Stimulated activated CD8-positive, alpha-beta memory T cell treated with anti-CD3 and anti-CD28 coated beads, Interleukin-15, amount 100 ng/mL, for 1 hour (primary cell): ENCODE data around the gene CYP2S1.
"Not testable (repeated sequence)": the region's sequence is repeated elsewhere in the genome, so short reads cannot be mapped to it uniquely, and the experiment has no call there.

Experiments used
- DNase-seq: peaks from one replicate; pipeline ENCODE4 v3.0.0-alpha.2; 2020; ENCODE audit warnings: low read depth

Gene CYP2S1

GRCh38 chr19:41226053-41226873 is 33.2 kb downstream of the CYP2S1 start:
- DNase-seq: no peak

GRCh38 chr19:41226874-41227390 is 33.9 kb downstream of the CYP2S1 start:
- no peak for DNase-seq

- no peak for DNase-seq
Observed at GRCh38 chr19:41228486-41228885, 35.5 kb downstream of the CYP2S1 start.

DNA sequence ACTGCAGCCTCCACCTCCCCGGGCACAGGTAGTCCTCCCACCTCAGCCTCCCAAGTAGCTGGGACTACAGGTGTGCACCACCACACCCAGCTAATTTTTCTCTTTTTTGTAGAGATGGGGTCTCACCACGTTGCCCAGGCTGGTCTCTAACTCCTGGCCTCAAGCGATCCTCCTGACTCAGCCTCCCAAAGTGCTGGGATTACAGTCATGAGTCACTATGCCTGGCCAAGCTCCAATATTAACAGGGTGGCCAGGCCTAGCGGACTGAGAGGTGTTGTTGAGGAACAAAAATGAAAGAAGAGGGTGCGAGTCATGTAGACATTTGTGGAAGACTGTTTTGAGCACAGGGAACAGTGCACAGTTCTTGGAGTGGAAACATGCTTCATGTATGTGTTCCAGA is 36.3 kb downstream of the CYP2S1 start:
- not testable (repeated sequence) for DNase-seq

- no peak for DNase-seq
Observed at GRCh38 chr19:41230067-41230857, 37.2 kb downstream of the CYP2S1 start.

DNA sequence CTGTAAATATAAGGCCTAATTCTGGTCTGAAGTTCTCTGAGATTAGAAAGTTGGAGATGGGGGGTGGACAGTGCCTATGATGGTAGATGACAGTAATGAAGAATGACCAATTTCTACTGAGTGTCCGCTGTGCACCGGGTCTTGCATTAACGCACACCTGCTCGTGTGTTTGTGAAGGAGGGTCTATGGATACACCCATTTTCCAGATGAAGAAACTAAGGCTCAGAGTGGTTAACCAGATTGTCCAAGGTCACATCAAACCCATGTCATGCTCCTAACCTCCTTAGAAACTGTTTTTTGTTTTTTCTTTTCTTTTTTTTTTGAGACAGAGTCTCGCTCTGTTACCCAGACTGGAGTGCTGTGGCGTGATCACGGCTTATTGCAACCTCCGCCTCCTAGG is 39.7 kb downstream of the CYP2S1 start:
- DNase-seq: no peak

- DNase-seq: no peak
Observed at GRCh38 chr19:41233748-41234240, 40.8 kb downstream of the CYP2S1 start.

GRCh38 chr19:41234512-41235168 is 41.6 kb downstream of the CYP2S1 start:
- DNase-seq: no peak

GRCh38 chr19:41235480-41235879 is 42.5 kb downstream of the CYP2S1 start:
- no peak for DNase-seq

GRCh38 chr19:41238244-41238643 is 45.2 kb downstream of the CYP2S1 start:
- no peak for DNase-seq

GRCh38 chr19:41239363-41239762 is 46.3 kb downstream of the CYP2S1 start:
- DNase-seq: no peak

DNA sequence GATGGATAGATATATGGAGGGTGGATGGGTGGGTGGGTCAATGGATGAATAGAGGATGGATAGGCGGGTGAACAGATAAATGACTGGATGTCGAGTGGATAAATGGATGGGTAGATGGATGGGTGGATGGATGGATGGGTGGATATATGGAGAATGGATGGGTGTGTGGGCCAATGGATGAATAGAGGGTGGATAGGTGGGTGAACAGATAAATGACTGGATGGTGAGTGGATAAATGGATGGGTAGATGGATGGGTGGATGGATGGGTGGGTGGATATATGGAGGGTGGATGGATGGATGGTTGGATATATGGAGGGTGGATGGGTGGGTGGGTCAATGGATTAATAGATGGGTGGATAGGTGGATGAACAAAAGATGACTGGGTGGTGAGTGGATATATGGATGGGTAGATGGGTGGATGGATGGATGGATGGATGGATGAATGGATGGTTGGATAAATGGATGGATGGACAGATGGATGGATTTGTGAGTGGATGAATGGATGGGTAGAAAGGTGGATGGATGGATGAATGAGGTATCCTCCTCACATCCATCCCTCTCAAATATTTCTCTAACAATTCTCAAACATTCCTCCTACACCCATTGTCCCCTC is 47.0 kb downstream of the CYP2S1 start:
- no peak for DNase-seq

DNA sequence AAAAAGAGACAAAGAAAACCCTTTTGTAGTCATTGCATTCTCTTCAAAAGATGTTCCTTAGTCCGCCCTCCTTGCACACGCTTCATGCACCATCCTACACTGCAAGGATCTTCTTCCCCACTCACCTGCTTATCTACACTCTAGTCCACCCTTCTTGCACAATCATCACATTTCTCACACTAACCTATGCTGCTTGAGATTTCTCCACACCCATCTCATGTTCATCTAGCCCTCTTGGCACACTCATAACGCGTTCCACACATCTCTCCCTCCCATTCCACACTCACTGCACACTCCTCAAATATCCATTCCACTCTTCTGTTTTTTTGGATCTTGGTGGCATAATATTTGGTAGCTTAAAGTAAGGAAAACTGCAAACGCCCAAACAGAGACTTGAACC is 48.8 kb downstream of the CYP2S1 start:
- no peak for DNase-seq

DNA sequence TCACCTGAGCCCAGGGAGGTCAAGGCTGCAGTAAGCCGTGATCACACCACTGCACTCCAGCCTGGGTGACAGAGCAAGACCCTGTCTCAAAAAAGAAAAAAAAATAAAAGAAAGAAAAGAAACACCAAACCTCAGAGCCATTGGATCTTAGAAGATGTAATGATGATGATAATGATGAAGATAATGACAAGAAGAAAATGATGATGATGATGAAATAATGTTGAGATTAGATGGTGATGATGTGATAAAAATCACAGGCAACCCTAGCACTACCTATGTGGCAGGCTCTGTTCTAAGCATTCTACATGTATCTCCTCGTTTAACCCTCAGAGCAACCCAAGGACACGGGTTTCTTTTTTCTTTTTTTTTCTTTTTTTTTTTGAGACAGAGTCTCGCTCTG is 51.1 kb downstream of the CYP2S1 start:
- DNase-seq: no peak

- no peak for DNase-seq
Observed at GRCh38 chr19:41245843-41246242, 52.8 kb downstream of the CYP2S1 start.

- no peak for DNase-seq
Observed at GRCh38 chr19:41248895-41249294, 55.9 kb downstream of the CYP2S1 start.

GRCh38 chr19:41249707-41250423 is 56.8 kb downstream of the CYP2S1 start:
- no peak for DNase-seq

GRCh38 chr19:41253660-41254059 is 60.6 kb downstream of the CYP2S1 start:
- no peak for DNase-seq

- no peak for DNase-seq
Observed at GRCh38 chr19:41255171-41255570, 62.2 kb downstream of the CYP2S1 start.
